ENCODE data around the gene CEP97.

CEP97 gene

DNA sequence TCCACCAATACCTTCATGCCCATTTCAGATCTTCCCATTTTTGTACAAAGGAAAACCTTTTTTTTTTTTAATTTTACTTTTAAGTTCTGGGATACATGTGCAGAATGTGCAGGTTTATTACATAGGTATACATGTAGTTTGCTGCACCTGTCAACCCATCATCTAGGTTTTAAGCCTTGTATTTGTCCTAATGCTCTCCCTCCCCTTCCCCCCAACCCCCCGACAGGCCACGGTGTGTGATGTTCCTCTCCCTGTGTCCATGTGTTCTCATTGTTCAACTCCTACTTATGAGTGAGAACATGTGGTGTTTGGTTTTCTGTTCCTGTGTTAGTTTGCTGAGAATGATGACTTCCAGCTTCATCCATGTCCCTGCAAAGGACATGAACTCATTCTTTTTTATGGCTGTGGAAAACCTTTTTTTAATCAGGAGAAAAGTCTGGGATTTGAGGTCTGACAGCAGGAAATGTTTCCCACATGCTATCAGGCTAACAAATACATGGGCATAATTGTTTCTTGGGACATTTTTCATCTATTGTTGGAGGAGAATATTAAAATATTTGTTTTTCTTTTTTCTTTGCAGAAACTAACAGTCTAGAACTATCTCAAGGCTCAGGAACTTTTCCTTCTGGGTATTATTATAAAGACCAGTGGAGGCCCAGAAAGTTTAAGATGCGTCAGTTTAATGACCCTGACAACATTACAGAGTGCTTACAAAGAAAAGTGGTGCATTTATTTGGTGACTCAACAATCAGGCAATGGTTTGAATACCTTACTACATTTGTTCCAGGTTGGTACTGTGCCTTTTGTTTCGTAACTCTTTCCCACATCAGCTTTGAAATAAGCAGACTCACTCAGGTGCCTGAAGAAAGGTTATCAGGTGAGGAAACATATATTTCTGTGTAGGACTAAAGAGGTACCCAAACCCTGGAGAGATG is 92.1 kb downstream of the CEP97 start:
- no peak for FAIRE-seq

DNA sequence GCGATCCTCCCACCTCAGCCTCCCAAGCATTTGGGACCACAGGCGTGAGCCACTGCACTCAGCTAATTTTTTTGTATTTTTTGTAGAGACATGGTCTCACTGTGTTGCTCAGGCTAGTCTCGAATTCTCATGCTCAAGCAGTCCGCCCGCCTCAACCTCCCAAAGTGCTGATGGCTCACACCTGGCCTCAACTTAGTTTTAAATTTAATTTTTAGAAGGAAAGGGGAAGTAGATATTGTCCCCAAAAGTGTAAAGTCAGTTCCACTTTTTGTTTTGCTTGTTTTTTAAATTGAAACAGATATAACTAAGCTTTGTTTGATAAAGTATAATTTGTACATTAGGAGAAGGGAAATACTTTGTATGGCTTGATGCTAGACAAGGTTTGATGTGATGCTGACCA is 93.6 kb downstream of the CEP97 start:
- FAIRE-seq, result no peak

DNA sequence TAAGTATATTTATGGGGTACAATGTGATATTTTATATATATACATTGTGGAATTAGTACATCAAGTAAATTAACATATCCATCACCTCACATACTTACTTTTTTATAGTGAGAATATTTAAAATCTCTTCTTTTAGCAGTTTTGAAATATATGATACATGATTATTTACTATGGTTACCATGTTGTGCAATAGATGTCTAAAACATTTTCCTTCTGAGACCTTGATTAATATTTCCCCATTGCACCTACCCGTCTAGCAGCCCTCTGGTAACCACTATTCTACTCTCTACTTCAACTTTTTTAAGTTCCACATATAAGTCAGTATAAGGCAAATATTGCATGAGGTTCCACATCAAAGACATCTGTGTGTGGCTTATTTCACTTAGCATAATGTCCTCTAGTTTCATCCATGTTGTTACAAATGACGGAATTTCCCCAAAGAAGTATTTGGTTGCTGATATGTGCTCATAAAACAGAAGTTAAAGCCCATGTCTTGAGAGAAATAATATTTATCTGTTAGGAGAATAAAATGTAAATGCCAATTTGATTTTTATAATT is 95.3 kb downstream of the CEP97 start:
- peak; percentile 38 for FAIRE-seq

Measured in colon (tissue), 2 donors.